ENCODE results near the gene EDN1. TPM values are rescaled to one million over a fixed set of nuclear protein-coding genes. Genes with fewer than 3 reads are reported as not detected.

The EDN1 gene
- total and polyA plus RNA-seq, 2 of the 13 experiments (the other 11 are each of a cell fraction or from before 2014, with no cell fraction given) = 0.15 to 1.2 TPM

DNA sequence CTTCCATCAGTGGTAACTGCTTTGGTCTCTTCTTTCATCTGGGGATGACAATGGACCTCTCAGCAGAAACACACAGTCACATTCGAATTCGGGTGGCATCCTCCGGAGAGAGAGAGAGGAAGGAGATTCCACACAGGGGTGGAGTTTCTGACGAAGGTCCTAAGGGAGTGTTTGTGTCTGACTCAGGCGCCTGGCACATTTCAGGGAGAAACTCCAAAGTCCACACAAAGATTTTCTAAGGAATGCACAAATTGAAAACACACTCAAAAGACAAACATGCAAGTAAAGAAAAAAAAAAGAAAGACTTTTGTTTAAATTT, 6.1 kb downstream of the EDN1 start:
- Histone ChIP-seq H2AFZ (ENCODE audit: low read length) (no peak overlapping the region), H3K9ac (ENCODE audit: insufficient read depth, low read depth, low read length) (no peak overlapping the region), H3K79me2 (ENCODE audit: insufficient read depth, low read length) (no peaks in the 10 kb centered on the region), H3K27ac (ENCODE audit: extremely low read length, insufficient read depth, low read length) (no peak overlapping the region), H3K4me3 (replicated peaks in 1 of 3; ENCODE audit: insufficient read depth in 1 of 3, low read depth in 2 of 3, low read length in 3 of 3) (no peak overlapping the region), H4K20me1 (ENCODE audit: insufficient read depth, low read length) (no peaks in the 10 kb centered on the region), H3K4me1 (ENCODE audit: insufficient read depth, low read length) (peaks cover 38% of the 10 kb centered on the region), H3K27me3 (ENCODE audit: control insufficient read depth in 1 of 2, insufficient read depth in 2 of 2, low read length in 2 of 2) (peaks cover 0 to 10% of the 10 kb centered on the region in 2 experiments; a peak in 3 of 5 replicates), H3K4me2 (ENCODE audit: low read depth, low read length) (no peak overlapping the region), H3K9me3 (ENCODE audit: low read length) (no peaks in the 10 kb centered on the region), H3K36me3 (replicated peaks in 1 of 2; ENCODE audit: control insufficient read depth in 1 of 2, insufficient read depth in 2 of 2, low read length in 2 of 2) (peaks cover 0 to 1% of the 10 kb centered on the region in 2 experiments; a peak in 1 of 5 replicates)
- CTCF ChIA-PET (ENCODE audit: low intra/inter-chr PET ratio, low total read pairs) = no interaction called here
- FAIRE-seq (peak; percentile 26), DNase-seq (ENCODE audit: low spot score) (peak; percentile 73), ATAC-seq (peak; percentile 28; the same call in 1 of the 3 replicates)
- in situ Hi-C loops (cut with HindIII; ENCODE audit: extremely low pct_ligation_motif_present, low pct_unique_long_range_greater_than_20kb) (no loop called here), intact Hi-C loops (cut with micrococcal nuclease; ENCODE audit: unreplicated experiment) (no loop called here)
- BruUV-seq (replicated peaks) = no TSS peak
- 6% methylated on average over 5 of the region's 5 CpGs for WGBS (ENCODE audit: low lambda C conversion rate)
- POLR2A ChIA-PET = interaction anchor here (2.1 kb wide), 1 partner anchor 69 kb away, joined by 7 read pairs; no protein-coding TSS in a partner anchor
- TF ChIP-seq, protein P1, sequence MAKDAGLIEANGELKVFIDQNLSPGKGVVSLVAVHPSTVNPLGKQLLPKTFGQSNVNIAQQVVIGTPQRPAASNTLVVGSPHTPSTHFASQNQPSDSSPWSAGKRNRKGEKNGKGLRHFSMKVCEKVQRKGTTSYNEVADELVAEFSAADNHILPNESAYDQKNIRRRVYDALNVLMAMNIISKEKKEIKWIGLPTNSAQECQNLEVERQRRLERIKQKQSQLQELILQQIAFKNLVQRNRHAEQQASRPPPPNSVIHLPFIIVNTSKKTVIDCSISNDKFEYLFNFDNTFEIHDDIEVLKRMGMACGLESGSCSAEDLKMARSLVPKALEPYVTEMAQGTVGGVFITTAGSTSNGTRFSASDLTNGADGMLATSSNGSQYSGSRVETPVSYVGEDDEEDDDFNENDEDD (CRISPR knock-in tag; IDR thresholded peaks at IDR 0.05; ENCODE audit: borderline replicate concordance) = no peak
- no peak for TF ChIP-seq TCF7 (IDR thresholded peaks at IDR 0.05; ENCODE audit: low read depth)
- TF ChIP-seq NCOR1 (IDR thresholded peaks at IDR 0.05; ENCODE audit: borderline replicate concordance, low read length) = no peak
- TF ChIP-seq SOX6 (IDR thresholded peaks at IDR 0.05) = no peak
- TF ChIP-seq SOX6 (CRISPR knock-in tag; IDR thresholded peaks at IDR 0.05) = 0 out of 2 replicates have a peak, but pooled peaks have one; percentile 14
- no peak for TF ChIP-seq ZNF205 (CRISPR knock-in tag; IDR thresholded peaks at IDR 0.05)
- TF ChIP-seq PHF20 (CRISPR knock-in tag; IDR thresholded peaks at IDR 0.05) = no peak
- TF ChIP-seq, protein P2, sequence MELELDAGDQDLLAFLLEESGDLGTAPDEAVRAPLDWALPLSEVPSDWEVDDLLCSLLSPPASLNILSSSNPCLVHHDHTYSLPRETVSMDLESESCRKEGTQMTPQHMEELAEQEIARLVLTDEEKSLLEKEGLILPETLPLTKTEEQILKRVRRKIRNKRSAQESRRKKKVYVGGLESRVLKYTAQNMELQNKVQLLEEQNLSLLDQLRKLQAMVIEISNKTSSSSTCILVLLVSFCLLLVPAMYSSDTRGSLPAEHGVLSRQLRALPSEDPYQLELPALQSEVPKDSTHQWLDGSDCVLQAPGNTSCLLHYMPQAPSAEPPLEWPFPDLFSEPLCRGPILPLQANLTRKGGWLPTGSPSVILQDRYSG (CRISPR knock-in tag; IDR thresholded peaks at IDR 0.05) = no peak
- TF ChIP-seq KLF12 (CRISPR knock-in tag; IDR thresholded peaks at IDR 0.05; ENCODE audit: borderline replicate concordance) = no peak
- TF ChIP-seq FOSL2 (CRISPR knock-in tag; IDR thresholded peaks at IDR 0.05) = 0 out of 2 replicates have a peak, but pooled peaks have one; percentile 50
- TF ChIP-seq TAF1 (CRISPR knock-in tag; IDR thresholded peaks at IDR 0.05) = no peak
- no peak for TF ChIP-seq RBM22 (optimal IDR thresholded peaks at IDR 0.05; ENCODE audit: low read length)
- TF ChIP-seq, protein P3, sequence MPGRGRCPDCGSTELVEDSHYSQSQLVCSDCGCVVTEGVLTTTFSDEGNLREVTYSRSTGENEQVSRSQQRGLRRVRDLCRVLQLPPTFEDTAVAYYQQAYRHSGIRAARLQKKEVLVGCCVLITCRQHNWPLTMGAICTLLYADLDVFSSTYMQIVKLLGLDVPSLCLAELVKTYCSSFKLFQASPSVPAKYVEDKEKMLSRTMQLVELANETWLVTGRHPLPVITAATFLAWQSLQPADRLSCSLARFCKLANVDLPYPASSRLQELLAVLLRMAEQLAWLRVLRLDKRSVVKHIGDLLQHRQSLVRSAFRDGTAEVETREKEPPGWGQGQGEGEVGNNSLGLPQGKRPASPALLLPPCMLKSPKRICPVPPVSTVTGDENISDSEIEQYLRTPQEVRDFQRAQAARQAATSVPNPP (CRISPR knock-in tag; IDR thresholded peaks at IDR 0.05) = no peak
- TF ChIP-seq MAZ (IDR thresholded peaks at IDR 0.05; ENCODE audit: borderline replicate concordance, low read depth, low read length) = no peak
- TF ChIP-seq MAZ (CRISPR knock-in tag; IDR thresholded peaks at IDR 0.05; ENCODE audit: low read depth) = no peak
- TF ChIP-seq, protein P4, sequence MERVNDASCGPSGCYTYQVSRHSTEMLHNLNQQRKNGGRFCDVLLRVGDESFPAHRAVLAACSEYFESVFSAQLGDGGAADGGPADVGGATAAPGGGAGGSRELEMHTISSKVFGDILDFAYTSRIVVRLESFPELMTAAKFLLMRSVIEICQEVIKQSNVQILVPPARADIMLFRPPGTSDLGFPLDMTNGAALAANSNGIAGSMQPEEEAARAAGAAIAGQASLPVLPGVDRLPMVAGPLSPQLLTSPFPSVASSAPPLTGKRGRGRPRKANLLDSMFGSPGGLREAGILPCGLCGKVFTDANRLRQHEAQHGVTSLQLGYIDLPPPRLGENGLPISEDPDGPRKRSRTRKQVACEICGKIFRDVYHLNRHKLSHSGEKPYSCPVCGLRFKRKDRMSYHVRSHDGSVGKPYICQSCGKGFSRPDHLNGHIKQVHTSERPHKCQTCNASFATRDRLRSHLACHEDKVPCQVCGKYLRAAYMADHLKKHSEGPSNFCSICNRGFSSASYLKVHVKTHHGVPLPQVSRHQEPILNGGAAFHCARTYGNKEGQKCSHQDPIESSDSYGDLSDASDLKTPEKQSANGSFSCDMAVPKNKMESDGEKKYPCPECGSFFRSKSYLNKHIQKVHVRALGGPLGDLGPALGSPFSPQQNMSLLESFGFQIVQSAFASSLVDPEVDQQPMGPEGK (CRISPR knock-in tag; IDR thresholded peaks at IDR 0.05) = no peak
- no peak for TF ChIP-seq ZNF746 (CRISPR knock-in tag; IDR thresholded peaks at IDR 0.05)
- TF ChIP-seq, protein P5, sequence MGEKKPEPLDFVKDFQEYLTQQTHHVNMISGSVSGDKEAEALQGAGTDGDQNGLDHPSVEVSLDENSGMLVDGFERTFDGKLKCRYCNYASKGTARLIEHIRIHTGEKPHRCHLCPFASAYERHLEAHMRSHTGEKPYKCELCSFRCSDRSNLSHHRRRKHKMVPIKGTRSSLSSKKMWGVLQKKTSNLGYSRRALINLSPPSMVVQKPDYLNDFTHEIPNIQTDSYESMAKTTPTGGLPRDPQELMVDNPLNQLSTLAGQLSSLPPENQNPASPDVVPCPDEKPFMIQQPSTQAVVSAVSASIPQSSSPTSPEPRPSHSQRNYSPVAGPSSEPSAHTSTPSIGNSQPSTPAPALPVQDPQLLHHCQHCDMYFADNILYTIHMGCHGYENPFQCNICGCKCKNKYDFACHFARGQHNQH (CRISPR knock-in tag; IDR thresholded peaks at IDR 0.05) = no peak
- TF ChIP-seq PCBP1 (IDR thresholded peaks at IDR 0.05; ENCODE audit: borderline replicate concordance, low read depth, low read length) = no peak
- no peak for TF ChIP-seq ZBTB38 (CRISPR knock-in tag; IDR thresholded peaks at IDR 0.05)
- TF ChIP-seq FOXC1 (CRISPR knock-in tag; IDR thresholded peaks at IDR 0.05; ENCODE audit: borderline replicate concordance) = no peak
